K562 (cell line): ENCODE data around the gene NT5C1B. TPM values are rescaled to one million over a fixed set of nuclear protein-coding genes. Genes with fewer than 3 reads are reported as not detected.

Experiments
- ATAC-seq: fragments of 200-7000 bp; cut with Tn5 transposase; 3 replicates; pipeline ENCODE4 v1.9.1; 2020; ENCODE audit warnings: moderate library complexity
- BruUV-seq: library from RNA; stranded (reverse); fragments of 400-500 nt; replicated peaks from 2 replicates; lab custom pipeline; 2021; lab: Mats Ljungman, UMichigan
- CTCF ChIA-PET: fragments of 300-600 bp; formaldehyde crosslinking; extraction: SDS; loops from one replicate; lab custom pipeline; 2021; ENCODE audit warnings: low intra/inter-chr PET ratio; lab: Yijun Ruan, JAX
- POLR2A ChIA-PET: fragments of 300-600, 350-650 bp; sonication (Branson Sonifier 250); formaldehyde crosslinking; extraction: SDS; loops from one replicate; lab custom pipeline; 2021; ENCODE audit warnings: antibody characterized with exemption, inconsistent platforms; lab: Yijun Ruan, JAX
- DNase-seq, 4 experiments: peaks; one replicate each; pipeline versions ENCODE4 v3.0.0 to v3.0.0-alpha.2; 2011 to 2018; ENCODE audit warnings: low spot score in 3 of 4, mixed read lengths in 3 of 4; ENCODE audit errors: extremely low read depth in 1 of 4
- FAIRE-seq: peaks from 2 replicates; lab custom pipeline; 2011; peaks lifted over from hg19 to GRCh38; lab: Jason Lieb, UNC
- H2AFZ ChIP-seq: 2 replicates; pipeline ENCODE4 v1.6.0; 2011; ENCODE audit warnings: low read depth, low read length, control low read depth, inconsistent platforms
- H3K27ac ChIP-seq: fragments of 200-600 bp; 3 replicates; pipeline ENCODE4 v1.8.0; 2011; ENCODE audit warnings: low read depth, mild to moderate bottlenecking, control low read depth, inconsistent platforms, low read length, moderate library complexity, mixed read lengths; ENCODE audit errors: extremely low read depth
- H3K27me3 ChIP-seq, 2 experiments: fragments of 300-600 bp in 1 of 2; 2 replicates in 1 of 2; 3 replicates in 1 of 2; pipeline versions ENCODE4 v1.6.0 to v1.8.0; 2011; ENCODE audit warnings: inconsistent platforms in 2 of 2, low read length in 2 of 2, mild to moderate bottlenecking in 1 of 2, mixed read lengths in 1 of 2, moderate library complexity in 1 of 2; ENCODE audit not compliant: control insufficient read depth in 2 of 2, insufficient read depth in 2 of 2
- H3K36me3 ChIP-seq: fragments of 300-600 bp; 3 replicates; pipeline ENCODE4 v1.8.0; 2011; ENCODE audit warnings: mild to moderate bottlenecking, low read length, inconsistent platforms; ENCODE audit not compliant: control insufficient read depth, insufficient read depth
- H3K4me1 ChIP-seq, 2 experiments: fragments of 200-600 bp in 1 of 2; replicated peaks in 1 of 2; 2 replicates in 1 of 2; 3 replicates in 1 of 2; pipeline versions ENCODE4 v1.5.1 to v1.8.0; 2011; ENCODE audit warnings: inconsistent platforms in 2 of 2, low read length in 2 of 2, mild to moderate bottlenecking in 1 of 2, mixed read lengths in 1 of 2, moderate library complexity in 1 of 2; ENCODE audit not compliant: control insufficient read depth in 2 of 2, insufficient read depth in 2 of 2
- H3K4me2 ChIP-seq: 2 replicates; pipeline ENCODE4 v1.6.1; 2011; ENCODE audit warnings: low read length, control low read depth, inconsistent platforms, mixed read lengths; ENCODE audit not compliant: insufficient read depth
- H3K4me3 ChIP-seq: fragments of 200-600 bp; sonication (generic), shearing (Covaris generic); 2 replicates; pipeline ENCODE4 v1.5.1; 2016; ENCODE audit warnings: control low read depth, inconsistent platforms
- H3K79me2 ChIP-seq: fragments of 200-600 bp; 3 replicates; pipeline ENCODE4 v1.8.0; 2011; ENCODE audit warnings: low read length, inconsistent platforms; ENCODE audit not compliant: control insufficient read depth, insufficient read depth
- H3K9ac ChIP-seq, 2 experiments: 2 replicates each; pipeline versions ENCODE4 v1.6.0 to v1.6.1; 2011; ENCODE audit warnings: low read depth in 2 of 2, low read length in 2 of 2, control low read depth in 1 of 2, inconsistent platforms in 1 of 2, mild to moderate bottlenecking in 1 of 2, mixed read lengths in 1 of 2; ENCODE audit not compliant: insufficient read depth in 1 of 2
- H3K9me1 ChIP-seq: one replicate; pipeline ENCODE4 v1.6.0; 2011; ENCODE audit warnings: inconsistent platforms, mild to moderate bottlenecking, low read length, moderate library complexity; ENCODE audit not compliant: control insufficient read depth, insufficient read depth
- H3K9me3 ChIP-seq: replicated peaks from 2 replicates; pipeline ENCODE4 v1.5.1; 2011; ENCODE audit warnings: low read depth, low read length, inconsistent platforms; ENCODE audit not compliant: control insufficient read depth, insufficient read depth
- H4K20me1 ChIP-seq: replicated peaks from 2 replicates; pipeline ENCODE4 v1.6.1; 2011; ENCODE audit warnings: low read length, inconsistent platforms, mixed read lengths; ENCODE audit not compliant: control insufficient read depth, insufficient read depth
- DACH1 ChIP-seq: fragments of 450-650 bp; IDR thresholded peaks from 2 replicates; pipeline ENCODE4 v1.6.1; 2018; ENCODE audit not compliant: partially characterized antibody
- ETV1 ChIP-seq: fragments of 450-650 bp; conservative IDR thresholded peaks from 2 replicates; pipeline ENCODE4 v1.6.1; 2016; ENCODE audit warnings: missing genetic modification characterization, control low read depth, low read depth, missing compliant biosample characterization
- LEF1 ChIP-seq: fragments of 450-650 bp; IDR thresholded peaks from 2 replicates; pipeline ENCODE4 v1.6.1; 2016; ENCODE audit warnings: mild to moderate bottlenecking
- MAZ ChIP-seq, 2 experiments: fragments of 450-650 bp in 1 of 2; sonication (generic) in 1 of 2; formaldehyde crosslinking; IDR thresholded peaks in 1 of 2; conservative IDR thresholded peaks in 1 of 2; 2 replicates each; pipeline versions ENCODE4 v1.4.0 to v1.5.0; 2020; ENCODE audit warnings: mild to moderate bottlenecking in 1 of 2, missing genetic modification reagents in 1 of 2
- MECOM ChIP-seq: fragments of 250-450 bp; sonication (Bioruptor Pico); IDR thresholded peaks from 2 replicates; pipeline ENCODE4 v1.8.0; 2022; ENCODE audit warnings: inconsistent platforms
- PCBP1 ChIP-seq: fragments of 200-400 bp; formaldehyde crosslinking; IDR thresholded peaks from 2 replicates; pipeline ENCODE4 v1.6.1; 2018; ENCODE audit warnings: mild to moderate bottlenecking, low read depth, low read length; ENCODE audit not compliant: poor library complexity, severe bottlenecking
- POLR2AphosphoS5 ChIP-seq: IDR thresholded peaks from 2 replicates; pipeline ENCODE4 v1.6.1; 2011; ENCODE audit warnings: mild to moderate bottlenecking, low read depth, low read length, moderate library complexity; ENCODE audit not compliant: control insufficient read depth, insufficient read depth
- POU5F1 ChIP-seq: fragments of 150-350 bp; IDR thresholded peaks from 2 replicates; pipeline ENCODE4 v1.6.1; 2014; ENCODE audit warnings: borderline replicate concordance, low read length, low read depth, mild to moderate bottlenecking; ENCODE audit not compliant: partially characterized antibody
- PTRF ChIP-seq: fragments of 450-650 bp; IDR thresholded peaks from 2 replicates; pipeline ENCODE4 v1.6.1; 2016; ENCODE audit warnings: mild to moderate bottlenecking, missing genetic modification characterization, missing compliant biosample characterization
- RAD21 ChIP-seq, 2 experiments: fragments of 250-450 bp in 1 of 2; fragments of 450-650 bp in 1 of 2; sonication (Bioruptor Pico) in 1 of 2; formaldehyde crosslinking in 1 of 2; IDR thresholded peaks in 1 of 2; conservative IDR thresholded peaks in 1 of 2; 2 replicates each; pipeline versions ENCODE4 v1.4.0 to v1.8.0; 2020 to 2022; ENCODE audit warnings: mild to moderate bottlenecking in 2 of 2, moderate library complexity in 1 of 2
- RFX7 ChIP-seq: fragments of 250-450 bp; sonication (Bioruptor Pico); IDR thresholded peaks from 2 replicates; pipeline ENCODE4 v1.5.1; 2021; ENCODE audit warnings: mild to moderate bottlenecking
- SMAD4 ChIP-seq: fragments of 250-450 bp; sonication (Bioruptor Pico); conservative IDR thresholded peaks from 2 replicates; pipeline ENCODE4 v1.8.0; 2021; ENCODE audit warnings: inconsistent platforms, mild to moderate bottlenecking, moderate library complexity
- ZNF263 ChIP-seq: sonication (generic); formaldehyde crosslinking; IDR thresholded peaks from 2 replicates; pipeline ENCODE4 v1.8.0; 2022; ENCODE audit warnings: mild to moderate bottlenecking, missing genetic modification reagents, borderline replicate concordance
- ZNF274 ChIP-seq: IDR thresholded peaks from 2 replicates; pipeline ENCODE4 v1.6.1; 2011; ENCODE audit warnings: low read depth, mild to moderate bottlenecking, low read length, moderate library complexity, borderline replicate concordance
- WGBS: fragments of 100-300 bp; shearing (Covaris generic); methylation state at CpG from one replicate; pipeline ENCODE4 v1.1.6; 2016; ENCODE audit warnings: low coverage, mixed read lengths; ENCODE audit not compliant: insufficient coverage; ENCODE audit errors: missing lambda C conversion rate; 5-methylcytosine and 5-hydroxymethylcytosine counted together
- in situ Hi-C: fragments of 300-500 bp; cut with MboI; formaldehyde crosslinking; loops from 4 replicates; pipeline ENCODE4 v1.15.0; 2018; ENCODE audit warnings: inconsistent platforms, mixed read lengths
- intact Hi-C: fragments of 100-400 bp; cut with micrococcal nuclease; formaldehyde crosslinking; loops from 2 replicates; pipeline ENCODE4 v1.14.2; 2022
- polyA plus RNA-seq, 8 experiments: library from polyadenylated mRNA; depleted of rRNA in 4 of 8; stranded (reverse) in 5 of 8; unstranded in 3 of 8; fragments of >200 nt; fragmentation: Nextera tagmentation in 2 of 8; fragmentation: Illumina TruSeq in 1 of 8; extraction: Ambion mirVana in 2 of 8; extraction: Trizol in 1 of 8; gene quantifications; 2 replicates each; pipeline versions ENCODE4 v1.2.1 to v1.2.3, GENCODE V29; 2011 to 2014; ENCODE audit warnings: inconsistent platforms in 1 of 8, missing spikeins in 1 of 8
- total RNA-seq, 7 experiments: library from RNA; depleted of rRNA in 6 of 7; stranded (reverse); fragments of >200 nt in 6 of 7; fragmentation: Illumina TruSeq in 2 of 7; extraction: Trizol in 2 of 7; gene quantifications; 2 replicates each; pipeline versions ENCODE4 v1.2.1 to v1.2.3, GENCODE V29; 2011 to 2021; ENCODE audit warnings: low replicate concordance in 1 of 7
- TF ChIP-seq, protein P1 (sequence below): fragments of 250-450 bp; sonication (Bioruptor Pico); IDR thresholded peaks from 2 replicates; pipeline ENCODE4 v1.8.0; 2022; ENCODE audit warnings: inconsistent platforms, mild to moderate bottlenecking, moderate library complexity, borderline replicate concordance
- TF ChIP-seq, protein P2 (sequence below): sonication (generic); formaldehyde crosslinking; IDR thresholded peaks from 2 replicates; pipeline ENCODE4 v1.8.1; 2023; ENCODE audit warnings: mild to moderate bottlenecking, missing genetic modification reagents

NT5C1B gene
- total and polyA plus RNA-seq, 9 of the 15 experiments (the other 6 are each of a cell fraction or from before 2014, with no cell fraction given): 0.07 TPM; not detected in 8

DNA sequence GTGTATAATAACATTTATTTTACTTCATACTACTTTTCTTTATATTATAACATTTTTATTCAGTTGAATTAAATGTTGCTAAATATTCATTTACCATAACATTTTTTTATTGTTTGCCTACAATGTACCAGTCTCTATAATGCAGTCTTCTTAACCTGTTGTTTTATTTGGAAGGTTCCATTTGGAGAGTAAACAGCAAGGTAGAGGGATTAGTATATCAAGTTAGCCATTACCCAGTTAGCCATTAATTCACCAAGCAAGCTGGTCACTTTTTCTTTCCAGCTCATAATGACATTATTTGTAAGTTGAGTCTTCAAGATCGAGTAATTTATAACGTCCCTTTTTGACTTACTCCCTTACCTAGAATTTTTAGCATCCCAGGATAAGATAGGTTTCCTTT lies 29.7 kb upstream of the NT5C1B start (continued):
- TF ChIP-seq ZNF263 (no peak), POU5F1 (no peak)

DNA sequence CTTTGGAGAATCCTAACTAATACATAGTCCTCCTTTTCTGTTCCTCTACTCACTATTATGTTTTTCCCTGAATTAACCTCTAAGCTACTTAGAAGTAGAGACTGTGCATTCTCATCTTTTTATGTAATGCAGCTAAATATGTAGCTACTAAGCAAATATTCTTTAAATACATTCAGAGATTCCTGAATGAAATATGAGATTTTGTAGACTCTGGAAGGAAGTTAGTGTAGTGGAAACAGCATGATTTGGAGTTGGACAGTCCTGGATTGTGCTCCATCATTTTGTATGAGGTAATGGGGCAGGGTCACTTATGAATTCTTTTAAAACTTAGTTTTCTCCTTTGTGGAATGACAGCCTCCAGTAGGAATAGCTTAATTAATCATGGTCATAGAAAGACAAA lies 24.7 kb upstream of the NT5C1B start:
- H3K36me3 ChIP-seq: no peaks in the 10 kb centered on the region
- CTCF ChIA-PET: no interaction called here
- BruUV-seq: no TSS peak

DNA sequence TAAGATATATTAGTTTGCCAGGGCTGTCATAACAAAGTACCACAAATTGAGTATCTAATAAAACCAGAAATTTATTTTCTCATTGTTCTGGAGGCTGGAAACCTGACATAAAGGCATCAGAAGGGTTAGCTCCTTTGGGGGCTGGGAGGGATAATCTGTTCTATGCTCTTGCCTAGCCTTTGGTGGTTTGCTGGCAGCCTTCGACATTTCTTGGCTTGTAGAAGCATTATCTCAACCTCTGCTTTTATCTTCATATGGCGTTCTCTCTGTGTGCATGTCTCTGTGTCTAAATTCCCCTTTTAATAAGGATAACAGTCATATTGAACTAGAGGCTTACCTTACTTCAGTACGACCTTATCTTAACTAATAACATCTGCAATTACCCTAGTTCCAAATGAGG lies 22.8 kb upstream of the NT5C1B start:
- H3K9me1 ChIP-seq: no peaks in the 10 kb centered on the region
- no peaks in the 10 kb centered on the region for H3K79me2 ChIP-seq
- no peak overlapping the region for H3K9ac ChIP-seq
- no peak for FAIRE-seq
- in situ Hi-C loops (no loop called here), intact Hi-C loops (no loop called here)
- no TSS peak for BruUV-seq
- no peak overlapping the region for H3K27ac ChIP-seq
- no peak for ATAC-seq
- 0% methylated on average over 3 of the region's 3 CpGs for WGBS
- H3K4me1 ChIP-seq: no peaks in the 10 kb centered on the region
- H2AFZ ChIP-seq: no peak overlapping the region
- H3K27me3 ChIP-seq: no peaks in the 10 kb centered on the region
- no peak overlapping the region for H3K4me3 ChIP-seq
- H4K20me1 ChIP-seq: no peaks in the 10 kb centered on the region
- ChIA-PET CTCF (no interaction called here), POLR2A (no interaction called here)
- H3K36me3 ChIP-seq: no peaks in the 10 kb centered on the region
- no peak for DNase-seq
- no peak overlapping the region for H3K4me2 ChIP-seq
- H3K9me3 ChIP-seq: no peaks in the 10 kb centered on the region
- TF ChIP-seq ETV1 (tag): no peak
- TF ChIP-seq, protein P1, sequence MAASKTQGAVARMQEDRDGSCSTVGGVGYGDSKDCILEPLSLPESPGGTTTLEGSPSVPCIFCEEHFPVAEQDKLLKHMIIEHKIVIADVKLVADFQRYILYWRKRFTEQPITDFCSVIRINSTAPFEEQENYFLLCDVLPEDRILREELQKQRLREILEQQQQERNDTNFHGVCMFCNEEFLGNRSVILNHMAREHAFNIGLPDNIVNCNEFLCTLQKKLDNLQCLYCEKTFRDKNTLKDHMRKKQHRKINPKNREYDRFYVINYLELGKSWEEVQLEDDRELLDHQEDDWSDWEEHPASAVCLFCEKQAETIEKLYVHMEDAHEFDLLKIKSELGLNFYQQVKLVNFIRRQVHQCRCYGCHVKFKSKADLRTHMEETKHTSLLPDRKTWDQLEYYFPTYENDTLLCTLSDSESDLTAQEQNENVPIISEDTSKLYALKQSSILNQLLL (CRISPR knock-in tag): no peak
- no peak for TF ChIP-seq ZNF274
- TF ChIP-seq RAD21 (CRISPR knock-in tag; conservative IDR thresholded peaks at IDR 0.05 in 1 of 2, IDR thresholded peaks at IDR 0.05 in 1 of 2): no peak
- TF ChIP-seq RFX7 (CRISPR knock-in tag): no peak
- TF ChIP-seq LEF1: no peak
- TF ChIP-seq PCBP1: no peak
- TF ChIP-seq MECOM: no peak
- TF ChIP-seq, protein P2, sequence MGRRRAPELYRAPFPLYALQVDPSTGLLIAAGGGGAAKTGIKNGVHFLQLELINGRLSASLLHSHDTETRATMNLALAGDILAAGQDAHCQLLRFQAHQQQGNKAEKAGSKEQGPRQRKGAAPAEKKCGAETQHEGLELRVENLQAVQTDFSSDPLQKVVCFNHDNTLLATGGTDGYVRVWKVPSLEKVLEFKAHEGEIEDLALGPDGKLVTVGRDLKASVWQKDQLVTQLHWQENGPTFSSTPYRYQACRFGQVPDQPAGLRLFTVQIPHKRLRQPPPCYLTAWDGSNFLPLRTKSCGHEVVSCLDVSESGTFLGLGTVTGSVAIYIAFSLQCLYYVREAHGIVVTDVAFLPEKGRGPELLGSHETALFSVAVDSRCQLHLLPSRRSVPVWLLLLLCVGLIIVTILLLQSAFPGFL (CRISPR knock-in tag): no peak
- TF ChIP-seq SMAD4 (CRISPR knock-in tag): no peak

More for the DNA sequence above, 24.7 kb upstream of the NT5C1B start:
- ATAC-seq (no peak), DNase-seq (no peak), FAIRE-seq (no peak)
- Histone ChIP-seq H4K20me1 (no peaks in the 10 kb centered on the region), H3K9me3 (no peaks in the 10 kb centered on the region), H3K9me1 (no peaks in the 10 kb centered on the region), H3K27me3 (no peaks in the 10 kb centered on the region), H3K9ac (no peak overlapping the region), H3K79me2 (no peaks in the 10 kb centered on the region), H3K4me3 (no peak overlapping the region), H3K4me1 (no peaks in the 10 kb centered on the region), H3K4me2 (no peak overlapping the region), H3K27ac (no peak overlapping the region), H2AFZ (no peak overlapping the region)
- intact Hi-C loops (no loop called here), in situ Hi-C loops (no loop called here)
- POLR2A ChIA-PET: no interaction called here
- TF ChIP-seq PTRF (tag) (no peak), POLR2AphosphoS5 (no peak), DACH1 (no peak), MAZ (CRISPR knock-in tag; conservative IDR thresholded peaks at IDR 0.05 in 1 of 2, IDR thresholded peaks at IDR 0.05 in 1 of 2) (no peak)
